Karpas-422 (cell line): ENCODE measurements around the gene TRIM10. TPM values are rescaled to one million over a fixed set of nuclear protein-coding genes. Genes with fewer than 3 reads are reported as not detected.

Source experiments
- DNase-seq: peaks from one replicate; pipeline ENCODE4 v3.0.0-alpha.2; 2015
- H2AFZ ChIP-seq: fragments of 200-600 bp; sonication (generic); 2 replicates; pipeline ENCODE4 v1.6.1; 2014; ENCODE audit warnings: antibody characterized with exemption, low read length, mixed read lengths
- H3K27ac ChIP-seq: fragments of 200-600 bp; sonication (generic); 2 replicates; pipeline ENCODE4 v1.5.1; 2014; ENCODE audit warnings: mild to moderate bottlenecking, low read length, moderate library complexity
- H3K27me3 ChIP-seq: fragments of 200-600 bp; sonication (generic); 2 replicates; pipeline ENCODE4 v1.6.1; 2014; ENCODE audit warnings: low read length, mixed read lengths
- H3K36me3 ChIP-seq: fragments of 200-600 bp; sonication (generic); 2 replicates; pipeline ENCODE4 v1.6.1; 2014; ENCODE audit warnings: low read length, mixed read lengths; ENCODE audit not compliant: insufficient read depth
- H3K4me1 ChIP-seq: fragments of 200-600 bp; sonication (generic); 2 replicates; pipeline ENCODE4 v1.6.1; 2014; ENCODE audit warnings: mild to moderate bottlenecking, low read length, mixed read lengths
- H3K4me2 ChIP-seq: fragments of 200-600 bp; sonication (generic); 2 replicates; pipeline ENCODE4 v1.6.1; 2014; ENCODE audit warnings: low read length, low read depth, mild to moderate bottlenecking; ENCODE audit not compliant: poor library complexity, severe bottlenecking
- H3K4me3 ChIP-seq: fragments of 200-600 bp; sonication (generic); 2 replicates; pipeline ENCODE4 v1.5.1; 2014; ENCODE audit warnings: mild to moderate bottlenecking, antibody characterized with exemption, low read length, mixed read lengths
- H3K79me2 ChIP-seq: fragments of 200-600 bp; sonication (generic); 2 replicates; pipeline ENCODE4 v1.6.1; 2014; ENCODE audit warnings: mild to moderate bottlenecking, low read length, mixed read lengths
- H3K9ac ChIP-seq: fragments of 200-600 bp; sonication (generic); 2 replicates; pipeline ENCODE4 v1.6.0; 2014; ENCODE audit warnings: low read length
- H3K9me2 ChIP-seq: fragments of 200-600 bp; sonication (generic), shearing (Covaris generic); replicated peaks from 2 replicates; pipeline ENCODE4 v1.6.0; 2014; ENCODE audit warnings: mild to moderate bottlenecking, low read length, moderate library complexity; ENCODE audit not compliant: insufficient read depth
- H3K9me3 ChIP-seq: fragments of 300-700, 200-600 bp; sonication (generic); 2 replicates; pipeline ENCODE4 v1.6.1; 2014; ENCODE audit warnings: low read length, mixed read lengths
- H4K20me1 ChIP-seq: fragments of 200-600 bp; sonication (generic); 2 replicates; pipeline ENCODE4 v1.6.1; 2014; ENCODE audit warnings: mild to moderate bottlenecking, antibody characterized with exemption, low read length, low read depth; ENCODE audit not compliant: insufficient read depth
- total RNA-seq: library from RNA; depleted of rRNA; stranded (reverse); fragments of >200 nt; shearing (Covaris generic); gene quantifications from 2 replicates; pipeline ENCODE4 v1.2.3, GENCODE V29; 2014; ENCODE audit warnings: low replicate concordance; rRNA removed

Gene TRIM10, protein sequence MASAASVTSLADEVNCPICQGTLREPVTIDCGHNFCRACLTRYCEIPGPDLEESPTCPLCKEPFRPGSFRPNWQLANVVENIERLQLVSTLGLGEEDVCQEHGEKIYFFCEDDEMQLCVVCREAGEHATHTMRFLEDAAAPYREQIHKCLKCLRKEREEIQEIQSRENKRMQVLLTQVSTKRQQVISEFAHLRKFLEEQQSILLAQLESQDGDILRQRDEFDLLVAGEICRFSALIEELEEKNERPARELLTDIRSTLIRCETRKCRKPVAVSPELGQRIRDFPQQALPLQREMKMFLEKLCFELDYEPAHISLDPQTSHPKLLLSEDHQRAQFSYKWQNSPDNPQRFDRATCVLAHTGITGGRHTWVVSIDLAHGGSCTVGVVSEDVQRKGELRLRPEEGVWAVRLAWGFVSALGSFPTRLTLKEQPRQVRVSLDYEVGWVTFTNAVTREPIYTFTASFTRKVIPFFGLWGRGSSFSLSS
- total RNA-seq = not detected in 2 replicates

GRCh38 chr6:30160785-30161531 is at the start of gene TRIM10:
TSS of gene TRIM10 (minus strand) at chr6:30161211. CDS start at chr6:30160858, 353 bp downstream.
- no peaks in the 10 kb centered on the region for H3K27me3 ChIP-seq
- no peaks in the 10 kb centered on the region for H3K4me1 ChIP-seq
- DNase-seq = no peak
- H3K4me3 ChIP-seq = no peak within 1 kb of the TSS
- H3K9me3 ChIP-seq = no peaks in the 10 kb centered on the region
- no peaks in the 10 kb centered on the region for H3K79me2 ChIP-seq
- no peak within 1 kb of the TSS for H3K9ac ChIP-seq
- H4K20me1 ChIP-seq = no peaks in the 10 kb centered on the region
- no peak within 1 kb of the TSS for H3K27ac ChIP-seq
- H3K4me2 ChIP-seq = no peak within 1 kb of the TSS
- H3K36me3 ChIP-seq = no peaks in the 10 kb centered on the region
- H2AFZ ChIP-seq = no peak within 1 kb of the TSS
- no peaks in the 10 kb centered on the region for H3K9me2 ChIP-seq

GRCh38 chr6:30207619-30208295 is 46.7 kb upstream of the TRIM10 start:
- H4K20me1 ChIP-seq = peaks cover 48% of the 10 kb centered on the region
- no peak overlapping the region for H3K4me3 ChIP-seq
- H2AFZ ChIP-seq = no peak overlapping the region
- no peaks in the 10 kb centered on the region for H3K9me3 ChIP-seq
- H3K9ac ChIP-seq = no peak overlapping the region
- H3K4me2 ChIP-seq = no peak overlapping the region
- no peak for DNase-seq
- no peaks in the 10 kb centered on the region for H3K27me3 ChIP-seq
- H3K79me2 ChIP-seq = peaks cover 98% of the 10 kb centered on the region
- H3K27ac ChIP-seq = no peak overlapping the region
- H3K36me3 ChIP-seq = peaks cover 4% of the 10 kb centered on the region; the same call in 1 of the 2 replicates
- peaks cover 67% of the 10 kb centered on the region for H3K4me1 ChIP-seq
- H3K9me2 ChIP-seq = no peaks in the 10 kb centered on the region

- H2AFZ ChIP-seq = no peak overlapping the region
- peaks cover 98% of the 10 kb centered on the region for H3K79me2 ChIP-seq
- H3K9me2 ChIP-seq = no peaks in the 10 kb centered on the region
- peaks cover 47% of the 10 kb centered on the region for H4K20me1 ChIP-seq
- H3K9ac ChIP-seq = no peak overlapping the region
- H3K36me3 ChIP-seq = peaks cover 4% of the 10 kb centered on the region; the same call in 1 of the 2 replicates
- no peak overlapping the region for H3K27ac ChIP-seq
- H3K4me1 ChIP-seq = peaks cover 72% of the 10 kb centered on the region
- no peaks in the 10 kb centered on the region for H3K27me3 ChIP-seq
- no peak overlapping the region for H3K4me3 ChIP-seq
- H3K4me2 ChIP-seq = no peak overlapping the region
- no peaks in the 10 kb centered on the region for H3K9me3 ChIP-seq
- no peak for DNase-seq
Measured at GRCh38 chr6:30206799-30207618, 46.0 kb upstream of the TRIM10 start.

DNA sequence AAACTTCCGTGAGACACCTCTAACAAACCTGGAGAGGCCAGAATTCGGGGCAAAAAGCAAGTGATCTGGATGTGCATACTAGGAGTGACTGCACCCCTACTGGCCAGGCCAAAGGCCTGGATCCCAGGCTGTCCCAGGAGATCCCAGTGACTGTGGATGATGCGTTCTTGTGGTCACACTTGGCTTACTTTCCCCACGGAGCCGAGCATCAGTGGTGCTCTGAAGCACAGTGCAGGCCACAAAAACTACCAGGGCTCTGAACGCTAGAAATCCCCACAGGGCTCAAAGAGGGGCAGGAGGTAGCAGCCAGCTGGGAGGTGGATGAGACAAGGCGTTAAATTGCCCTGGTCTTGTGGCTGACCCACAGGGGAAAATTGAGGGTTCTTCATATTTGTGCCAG is 45.1 kb upstream of the TRIM10 start:
- no peak for DNase-seq
- Histone ChIP-seq H3K27me3 (no peaks in the 10 kb centered on the region), H3K27ac (no peak overlapping the region), H3K79me2 (peaks cover 98% of the 10 kb centered on the region), H2AFZ (no peak overlapping the region), H3K9ac (no peak overlapping the region), H3K36me3 (peaks cover 4% of the 10 kb centered on the region; the same call in 1 of the 2 replicates), H3K9me2 (no peaks in the 10 kb centered on the region), H3K4me3 (no peak overlapping the region), H4K20me1 (peaks cover 44% of the 10 kb centered on the region), H3K9me3 (no peaks in the 10 kb centered on the region), H3K4me1 (peaks cover 72% of the 10 kb centered on the region), H3K4me2 (no peak overlapping the region)

- no peak overlapping the region for H3K4me2 ChIP-seq
- H3K79me2 ChIP-seq = peaks cover 95% of the 10 kb centered on the region
- H3K9me2 ChIP-seq = no peaks in the 10 kb centered on the region
- H4K20me1 ChIP-seq = peaks cover 44% of the 10 kb centered on the region
- H3K27me3 ChIP-seq = no peaks in the 10 kb centered on the region
- peaks cover 13% of the 10 kb centered on the region; the same call in 1 of the 2 replicates for H3K36me3 ChIP-seq
- no peak overlapping the region for H2AFZ ChIP-seq
- H3K9ac ChIP-seq = no peak overlapping the region
- no peak for DNase-seq
- H3K9me3 ChIP-seq = no peaks in the 10 kb centered on the region
- no peak overlapping the region for H3K4me3 ChIP-seq
- no peak overlapping the region for H3K27ac ChIP-seq
- peaks cover 63% of the 10 kb centered on the region for H3K4me1 ChIP-seq
Measured at GRCh38 chr6:30204116-30204515, 43.1 kb upstream of the TRIM10 start.

GRCh38 chr6:30202366-30202765 is 41.4 kb upstream of the TRIM10 start:
- DNase-seq = no peak
- Histone ChIP-seq H2AFZ (no peak overlapping the region), H3K4me3 (no peak overlapping the region), H3K9me3 (no peaks in the 10 kb centered on the region), H3K9me2 (no peaks in the 10 kb centered on the region), H3K9ac (no peak overlapping the region), H3K36me3 (peaks cover 17% of the 10 kb centered on the region), H3K4me1 (peaks cover 45% of the 10 kb centered on the region), H3K79me2 (peaks cover 83% of the 10 kb centered on the region), H3K27ac (no peak overlapping the region), H4K20me1 (peaks cover 37% of the 10 kb centered on the region), H3K27me3 (no peaks in the 10 kb centered on the region), H3K4me2 (peak overlapping the region; percentile 29)

GRCh38 chr6:30200551-30201281 is 39.7 kb upstream of the TRIM10 start:
- peaks cover 66% of the 10 kb centered on the region for H3K79me2 ChIP-seq
- no peak overlapping the region for H2AFZ ChIP-seq
- H3K9me3 ChIP-seq = no peaks in the 10 kb centered on the region
- peaks cover 20% of the 10 kb centered on the region for H4K20me1 ChIP-seq
- DNase-seq = peak; percentile 77
- H3K4me1 ChIP-seq = peaks cover 39% of the 10 kb centered on the region
- H3K27me3 ChIP-seq = no peaks in the 10 kb centered on the region
- H3K9ac ChIP-seq = no peak overlapping the region
- H3K9me2 ChIP-seq = no peaks in the 10 kb centered on the region
- no peak overlapping the region for H3K27ac ChIP-seq
- peak overlapping the region; percentile 15 for H3K4me2 ChIP-seq
- peaks cover 21% of the 10 kb centered on the region for H3K36me3 ChIP-seq
- H3K4me3 ChIP-seq = no peak overlapping the region
